K562 (cell line): Measurements from ENCODE around the gene NXF1. TPM values are rescaled to one million over a fixed set of nuclear protein-coding genes. Genes with fewer than 3 reads are reported as not detected.

Experiments used
- BDP1 ChIP-seq: IDR thresholded peaks from 3 replicates; pipeline ENCODE4 v1.6.1; 2011; ENCODE audit not compliant: insufficient read length, insufficient read depth
- COPS2 ChIP-seq: fragments of 450-650 bp; conservative IDR thresholded peaks from 2 replicates; pipeline ENCODE4 v1.6.1; 2016; ENCODE audit warnings: mild to moderate bottlenecking, moderate library complexity
- CSDE1 ChIP-seq, 2 experiments: fragments of 450-650 bp; IDR thresholded peaks; 2 replicates each; pipeline ENCODE4 v1.6.1; 2016; ENCODE audit warnings: mild to moderate bottlenecking in 1 of 2
- DMBX1 ChIP-seq: fragments of 250-450 bp; sonication (Bioruptor Pico); IDR thresholded peaks from 2 replicates; pipeline ENCODE4 v1.8.0; 2022; ENCODE audit warnings: inconsistent platforms, mild to moderate bottlenecking, moderate library complexity, borderline replicate concordance
- E2F1 ChIP-seq: sonication (generic); formaldehyde crosslinking; IDR thresholded peaks from 2 replicates; pipeline ENCODE4 v1.8.1; 2023; ENCODE audit warnings: mild to moderate bottlenecking, missing genetic modification reagents, moderate library complexity
- ELK1 ChIP-seq: sonication (generic); formaldehyde crosslinking; IDR thresholded peaks from 2 replicates; pipeline ENCODE4 v1.8.1; 2022; ENCODE audit warnings: missing genetic modification reagents
- ELK3 ChIP-seq: fragments of 450-650 bp; formaldehyde crosslinking; IDR thresholded peaks from 2 replicates; pipeline ENCODE4 v1.4.0; 2020; ENCODE audit warnings: mild to moderate bottlenecking
- HES1 ChIP-seq: fragments of 450-650 bp; IDR thresholded peaks from 2 replicates; pipeline ENCODE4 v1.6.1; 2016; ENCODE audit warnings: low read depth, mild to moderate bottlenecking, moderate library complexity
- KDM1A ChIP-seq, 2 experiments: fragments of 450-650 bp; IDR thresholded peaks; 2 replicates each; pipeline ENCODE4 v1.6.1; 2016; ENCODE audit warnings: mild to moderate bottlenecking in 2 of 2
- MYBL2 ChIP-seq, 2 experiments: fragments of 450-650 bp in 1 of 2; sonication (generic) in 1 of 2; formaldehyde crosslinking in 1 of 2; IDR thresholded peaks; 2 replicates each; pipeline versions ENCODE4 v1.6.1 to v1.8.1; 2017 to 2022; ENCODE audit warnings: borderline replicate concordance in 1 of 2, inconsistent platforms in 1 of 2, low read depth in 1 of 2, mild to moderate bottlenecking in 1 of 2, missing genetic modification reagents in 1 of 2, moderate library complexity in 1 of 2
- POLR2B ChIP-seq: fragments of 450-650 bp; IDR thresholded peaks from 2 replicates; pipeline ENCODE4 v1.6.1; 2018; ENCODE audit warnings: low read depth; ENCODE audit not compliant: partially characterized antibody
- RFX5 ChIP-seq: IDR thresholded peaks from 2 replicates; pipeline ENCODE4 v1.6.1; 2011; ENCODE audit warnings: low read depth, mild to moderate bottlenecking, improper control_type of control experiment, low read length
- WHSC1 ChIP-seq: IDR thresholded peaks from one replicate; pipeline ENCODE4 v1.6.1; 2012; ENCODE audit warnings: low read length, control low read depth, inconsistent platforms
- ZNF282 ChIP-seq: sonication (generic); formaldehyde crosslinking; IDR thresholded peaks from 2 replicates; pipeline ENCODE4 v1.8.1; 2023; ENCODE audit warnings: missing genetic modification reagents
- ZNF395 ChIP-seq: fragments of 200-800 bp; sonication (Bioruptor generic); IDR thresholded peaks from 2 replicates; pipeline ENCODE4 v1.6.1; 2017; ENCODE audit warnings: missing genetic modification characterization, missing compliant biosample characterization
- polyA plus RNA-seq, 8 experiments: library from polyadenylated mRNA; depleted of rRNA in 4 of 8; stranded (reverse) in 5 of 8; unstranded in 3 of 8; fragments of >200 nt; fragmentation: Nextera tagmentation in 2 of 8; fragmentation: Illumina TruSeq in 1 of 8; extraction: Ambion mirVana in 2 of 8; extraction: Trizol in 1 of 8; gene quantifications; 2 replicates each; pipeline versions ENCODE4 v1.2.1 to v1.2.3, GENCODE V29; 2011 to 2014; ENCODE audit warnings: inconsistent platforms in 1 of 8, missing spikeins in 1 of 8
- total RNA-seq, 7 experiments: library from RNA; depleted of rRNA in 6 of 7; stranded (reverse); fragments of >200 nt in 6 of 7; fragmentation: Illumina TruSeq in 2 of 7; extraction: Trizol in 2 of 7; gene quantifications; 2 replicates each; pipeline versions ENCODE4 v1.2.1 to v1.2.3, GENCODE V29; 2011 to 2021; ENCODE audit warnings: low replicate concordance in 1 of 7
- TF ChIP-seq, protein P1 (sequence below): fragments of 450-650 bp; conservative IDR thresholded peaks from 2 replicates; pipeline ENCODE4 v1.6.1; 2016; ENCODE audit warnings: missing genetic modification characterization, low read depth, mild to moderate bottlenecking, control low read depth, missing compliant biosample characterization

The NXF1 gene
- total and polyA plus RNA-seq, 9 of the 15 experiments (the other 6 are each of a cell fraction or from before 2014, with no cell fraction given) = 18.1 to 98.3 (median 35.8) TPM

DNA sequence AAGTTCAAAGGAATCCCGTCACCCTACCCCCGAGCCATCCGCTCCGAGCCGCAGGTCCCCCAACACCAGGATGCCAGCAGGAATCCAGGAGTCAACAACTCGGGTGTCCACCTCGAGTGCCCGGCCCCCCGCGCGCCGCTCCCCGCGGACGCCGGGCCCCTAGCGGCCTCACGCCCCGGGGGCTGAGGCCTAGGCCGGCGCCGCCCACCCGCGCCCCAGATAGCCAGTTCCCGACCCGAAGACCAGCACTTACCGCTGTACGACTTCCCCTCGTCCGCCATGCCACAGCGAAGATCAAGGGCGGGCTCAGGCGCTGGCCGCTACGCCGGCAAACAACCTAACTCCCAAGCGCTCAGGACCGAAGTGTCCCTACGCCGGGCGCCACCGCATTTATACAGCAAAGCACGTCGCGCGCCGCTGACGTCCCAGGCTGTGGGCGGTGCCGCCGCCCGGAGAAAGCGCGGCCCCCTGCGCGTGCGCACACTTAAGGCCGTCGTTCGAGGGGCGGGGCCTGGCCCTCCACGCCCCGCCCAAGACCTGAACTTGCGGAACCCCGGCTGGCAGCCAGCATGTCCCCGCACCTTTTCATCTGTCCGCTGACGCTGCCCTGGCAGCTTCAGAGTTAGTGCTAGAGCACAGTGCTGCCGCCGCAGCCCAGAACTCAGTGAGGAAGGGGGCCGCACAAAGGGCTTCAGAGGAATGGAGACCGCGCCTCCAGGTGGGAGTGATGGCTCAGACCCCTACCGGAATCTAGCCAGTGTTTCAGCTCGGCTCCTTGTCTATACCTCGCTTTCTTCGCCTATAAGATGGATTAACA, at the start of gene NXF1 (continued):
- TF ChIP-seq ELK3 (CRISPR knock-in tag) (no peak), WHSC1 (no peak), COPS2 (no peak), KDM1A (IDR thresholded peaks at IDR 0.05) (no peak), BDP1 (no peak), CSDE1 (IDR thresholded peaks at IDR 0.05) (no peak), HES1 (no peak), E2F1 (peak; percentile 91), RFX5 (no peak), ZNF395 (CRISPR knock-in tag) (no peak), ZNF282 (CRISPR knock-in tag) (no peak; the same call in 1 of the 2 replicates), ELK1 (CRISPR knock-in tag) (no peak), POLR2B (peak; percentile 99), DMBX1 (CRISPR knock-in tag) (no peak), MYBL2 (IDR thresholded peaks at IDR 0.05; ENCODE audit: low read depth) (no peak), MYBL2 (CRISPR knock-in tag; IDR thresholded peaks at IDR 0.05; ENCODE audit: borderline replicate concordance) (no peak)
- TF ChIP-seq, protein P1, sequence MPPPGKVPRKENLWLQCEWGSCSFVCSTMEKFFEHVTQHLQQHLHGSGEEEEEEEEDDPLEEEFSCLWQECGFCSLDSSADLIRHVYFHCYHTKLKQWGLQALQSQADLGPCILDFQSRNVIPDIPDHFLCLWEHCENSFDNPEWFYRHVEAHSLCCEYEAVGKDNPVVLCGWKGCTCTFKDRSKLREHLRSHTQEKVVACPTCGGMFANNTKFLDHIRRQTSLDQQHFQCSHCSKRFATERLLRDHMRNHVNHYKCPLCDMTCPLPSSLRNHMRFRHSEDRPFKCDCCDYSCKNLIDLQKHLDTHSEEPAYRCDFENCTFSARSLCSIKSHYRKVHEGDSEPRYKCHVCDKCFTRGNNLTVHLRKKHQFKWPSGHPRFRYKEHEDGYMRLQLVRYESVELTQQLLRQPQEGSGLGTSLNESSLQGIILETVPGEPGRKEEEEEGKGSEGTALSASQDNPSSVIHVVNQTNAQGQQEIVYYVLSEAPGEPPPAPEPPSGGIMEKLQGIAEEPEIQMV (tag) = no peak
